Cortex of kidney (tissue), 1 donor: ENCODE measurements around the gene ERBB4.

Experiments
- DNase-seq: peaks from one replicate; lab custom pipeline; 2025; lab: John Stamatoyannopoulos, UW

The ERBB4 gene

GRCh38 chr2:211468877-211469663 is 1069.5 kb downstream of the ERBB4 start:
- no peak for DNase-seq

DNA sequence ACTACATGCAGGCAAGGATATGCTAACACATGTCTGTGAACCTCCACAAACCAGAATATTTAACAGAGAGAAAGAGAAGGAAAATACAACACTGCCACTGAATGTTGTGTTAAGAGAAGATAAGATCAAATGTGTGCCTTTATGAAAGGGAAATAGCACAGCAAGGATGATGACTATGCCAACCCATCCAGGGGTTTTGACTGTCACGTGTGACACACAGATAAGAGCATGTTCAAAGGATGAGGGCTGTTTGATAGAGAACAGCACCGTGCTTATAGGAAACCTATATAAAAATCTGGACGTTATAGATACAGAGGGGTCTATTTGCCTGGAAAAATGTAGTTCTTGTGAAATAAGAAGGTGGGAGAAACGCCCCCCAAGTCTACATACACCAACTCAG is 1070.4 kb downstream of the ERBB4 start:
- DNase-seq: no peak

- DNase-seq: no peak
Measured at GRCh38 chr2:211463397-211463796, 1075.2 kb downstream of the ERBB4 start.

DNA sequence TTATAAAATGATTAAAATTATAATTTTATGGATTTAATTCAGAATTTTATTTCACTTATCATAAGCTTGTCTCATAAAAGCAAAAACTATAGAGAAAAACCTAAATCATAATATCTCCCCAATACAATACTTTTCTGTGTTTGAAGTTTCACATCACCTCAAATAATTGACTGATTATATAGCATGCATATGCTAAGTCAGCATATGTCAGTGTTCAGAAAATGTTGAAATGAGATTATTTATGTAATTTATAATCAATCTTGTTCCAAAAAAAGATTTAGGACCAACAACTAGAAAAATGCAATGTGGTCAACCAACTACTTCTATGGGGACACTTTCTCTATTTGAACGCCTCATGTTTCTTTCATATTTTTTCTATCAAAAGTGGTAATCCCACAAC is 1079.6 kb downstream of the ERBB4 start:
- no peak for DNase-seq

DNA sequence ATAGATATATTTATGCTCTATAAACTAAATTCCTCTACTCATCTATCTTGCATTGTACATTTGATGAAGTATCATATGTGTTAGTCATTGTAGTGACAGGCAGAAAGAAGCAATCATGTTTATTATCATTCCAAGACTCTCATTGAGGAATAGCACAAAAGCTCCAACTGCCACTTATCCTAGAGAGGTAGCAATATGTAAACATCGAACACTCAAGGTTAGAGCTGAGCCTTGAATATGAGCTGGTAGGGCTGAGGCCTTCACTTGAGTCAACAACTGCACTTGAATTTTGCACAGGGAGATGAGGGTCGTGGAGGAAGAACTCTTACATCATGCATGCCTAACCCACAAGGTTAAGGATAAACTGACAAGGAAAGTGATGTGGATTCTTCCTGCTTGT is 1081.3 kb downstream of the ERBB4 start:
- DNase-seq: no peak

GRCh38 chr2:211455216-211455841 is 1083.3 kb downstream of the ERBB4 start:
- DNase-seq: no peak

DNA sequence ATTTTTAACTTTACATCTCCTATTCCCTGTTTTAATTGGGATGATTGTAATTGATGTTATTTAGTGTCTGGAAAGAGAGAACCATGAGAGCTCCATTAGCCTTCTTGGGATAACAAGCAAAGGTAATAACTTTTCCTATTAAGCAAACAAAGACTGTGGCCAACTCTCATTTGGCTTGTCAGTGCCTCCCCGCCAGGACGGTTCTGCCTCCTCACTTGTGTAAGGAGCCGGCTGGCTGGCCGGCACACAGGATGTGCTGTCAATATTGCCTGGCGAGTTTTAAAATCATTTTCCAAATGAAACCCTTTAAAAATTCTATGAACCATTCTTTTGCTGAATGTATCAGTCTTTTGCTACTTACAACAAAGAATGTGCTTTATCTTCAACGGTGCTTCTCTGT is 1083.9 kb downstream of the ERBB4 start:
- no peak for DNase-seq

GRCh38 chr2:211453311-211453887 is 1085.2 kb downstream of the ERBB4 start:
- no peak for DNase-seq

GRCh38 chr2:211451642-211452041 is 1087.0 kb downstream of the ERBB4 start:
- no peak for DNase-seq

GRCh38 chr2:211449819-211450218 is 1088.8 kb downstream of the ERBB4 start:
- DNase-seq: no peak

GRCh38 chr2:211447548-211447947 is 1091.1 kb downstream of the ERBB4 start:
- DNase-seq: no peak

- DNase-seq: no peak
Measured at GRCh38 chr2:211440107-211440506, 1098.5 kb downstream of the ERBB4 start.

GRCh38 chr2:211439011-211439410 is 1099.6 kb downstream of the ERBB4 start:
- no peak for DNase-seq

DNA sequence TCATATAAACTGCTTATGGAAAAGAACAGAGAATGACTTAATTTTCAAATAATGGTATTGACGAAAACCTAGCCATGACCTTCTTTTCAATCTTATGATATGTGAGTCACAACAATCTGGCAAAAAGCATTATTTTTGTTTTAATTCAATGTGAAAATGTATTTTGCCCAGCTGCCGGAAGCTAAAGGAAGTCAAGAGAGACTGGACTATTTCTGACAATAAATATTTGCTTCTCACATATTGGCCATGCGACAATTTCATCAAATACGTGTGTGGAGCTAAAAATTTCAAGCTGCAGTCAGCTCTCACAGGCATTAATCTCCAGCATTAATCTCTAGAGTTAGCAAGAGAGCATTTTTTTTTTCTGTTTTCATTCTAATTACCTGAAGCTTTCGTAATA is 1101.2 kb downstream of the ERBB4 start:
- DNase-seq: no peak

DNA sequence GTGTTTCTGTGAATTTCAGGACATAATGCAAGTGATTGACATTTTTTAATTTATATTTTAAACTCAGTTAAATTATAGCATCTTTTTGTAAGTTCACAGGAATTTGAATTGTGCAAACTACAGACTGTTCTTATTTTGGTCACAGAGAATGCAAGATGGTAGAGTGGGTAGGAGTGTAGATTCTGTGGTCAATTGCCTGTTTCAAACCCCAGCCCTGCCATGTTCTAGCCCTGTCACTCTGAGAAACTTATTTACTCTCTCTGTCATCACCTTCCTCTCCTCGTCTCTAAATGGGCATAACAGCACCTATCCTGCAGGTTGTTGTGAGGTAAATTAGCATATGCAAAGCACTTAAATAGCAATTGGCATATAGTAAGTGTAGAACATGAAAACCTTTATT is 1102.4 kb downstream of the ERBB4 start:
- DNase-seq: no peak

DNA sequence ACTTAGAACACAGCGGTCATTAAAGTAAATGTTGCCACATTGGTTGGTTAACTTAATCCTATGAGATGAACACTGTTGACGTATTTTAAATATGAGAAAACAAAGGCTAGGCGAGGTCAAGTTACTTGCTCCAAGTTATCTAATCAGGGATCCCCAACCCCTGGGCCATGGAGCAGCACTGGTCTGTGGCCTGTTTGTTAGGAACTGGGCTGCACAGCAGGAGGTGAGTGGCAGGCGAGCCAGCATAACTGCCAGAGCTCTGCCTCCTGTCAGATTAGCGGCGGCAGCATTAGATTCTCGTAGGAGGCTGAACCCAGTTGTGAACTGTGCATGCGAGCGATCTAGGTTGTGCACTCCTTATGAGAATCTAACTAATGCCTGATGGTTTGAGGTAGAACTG is 1103.3 kb downstream of the ERBB4 start:
- DNase-seq: no peak

GRCh38 chr2:211434773-211435172 is 1103.8 kb downstream of the ERBB4 start:
- DNase-seq: no peak

DNA sequence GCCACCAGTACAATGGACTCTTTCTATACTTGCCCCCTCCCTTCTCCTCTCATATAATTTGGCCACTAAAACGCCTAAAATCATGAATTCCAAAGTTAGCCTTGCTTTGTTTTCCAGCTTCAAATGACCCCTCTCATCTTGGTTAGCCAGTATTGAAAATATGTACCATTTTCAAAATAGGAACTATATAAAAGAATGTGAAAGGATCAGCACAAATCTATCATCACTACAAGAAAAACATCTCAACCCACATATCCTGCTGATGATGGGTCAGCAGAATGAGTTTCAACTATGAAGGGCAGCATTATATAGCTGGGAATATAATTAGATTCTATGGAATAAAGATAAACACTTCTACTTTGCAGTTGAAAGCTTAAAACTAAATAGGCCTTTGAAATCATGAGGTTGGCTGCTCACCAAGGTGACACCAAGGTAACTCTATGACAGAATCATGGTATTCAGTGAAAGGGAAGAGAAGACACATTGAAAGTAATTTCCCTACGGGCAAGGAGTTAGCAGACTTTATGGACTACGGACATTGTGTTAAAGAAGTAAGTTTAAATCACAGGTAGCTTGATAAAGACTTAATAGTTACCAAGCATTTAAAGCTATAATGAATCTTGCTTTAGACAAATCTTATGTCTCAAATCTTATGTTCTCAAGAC is 1109.2 kb downstream of the ERBB4 start:
- DNase-seq: no peak

DNA sequence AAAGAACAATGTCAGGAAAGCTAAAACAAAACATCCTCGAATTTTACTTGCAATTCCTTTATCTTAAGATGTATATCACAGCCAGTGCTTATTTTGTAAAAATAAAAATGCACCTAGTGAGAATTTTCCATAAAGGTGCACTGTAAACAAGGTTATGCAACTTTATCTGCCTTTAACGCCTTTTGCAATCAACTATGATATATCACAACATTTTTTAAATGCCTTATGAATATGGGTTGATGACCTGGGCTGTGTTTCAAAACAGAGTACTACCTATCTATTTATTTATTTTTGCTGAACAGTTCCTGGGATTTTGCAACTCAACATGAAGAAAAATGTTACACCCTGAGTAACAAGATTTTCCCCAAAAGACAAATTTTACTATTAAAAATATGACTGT is 1112.4 kb downstream of the ERBB4 start:
- DNase-seq: no peak

- DNase-seq: no peak
Measured at GRCh38 chr2:211423018-211423417, 1115.6 kb downstream of the ERBB4 start.

DNA sequence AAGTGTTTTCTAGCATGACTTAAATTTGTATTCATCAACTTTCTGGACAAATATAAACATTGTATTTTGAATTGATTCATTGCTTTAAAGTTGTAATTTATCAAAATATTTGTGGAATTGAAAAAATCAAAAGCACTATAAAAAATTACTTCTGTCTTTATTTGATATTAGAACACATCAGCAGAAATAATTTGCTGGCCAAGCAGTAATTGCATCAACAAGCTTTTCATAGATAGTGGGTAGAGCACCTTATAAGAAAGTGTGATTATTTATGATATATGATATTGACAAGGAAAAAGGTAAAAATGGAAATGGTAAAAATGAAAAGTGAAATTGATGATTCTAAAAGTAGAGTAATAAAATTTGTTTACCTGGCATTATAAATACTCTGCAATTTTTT is 1121.1 kb downstream of the ERBB4 start:
- no peak for DNase-seq

DNA sequence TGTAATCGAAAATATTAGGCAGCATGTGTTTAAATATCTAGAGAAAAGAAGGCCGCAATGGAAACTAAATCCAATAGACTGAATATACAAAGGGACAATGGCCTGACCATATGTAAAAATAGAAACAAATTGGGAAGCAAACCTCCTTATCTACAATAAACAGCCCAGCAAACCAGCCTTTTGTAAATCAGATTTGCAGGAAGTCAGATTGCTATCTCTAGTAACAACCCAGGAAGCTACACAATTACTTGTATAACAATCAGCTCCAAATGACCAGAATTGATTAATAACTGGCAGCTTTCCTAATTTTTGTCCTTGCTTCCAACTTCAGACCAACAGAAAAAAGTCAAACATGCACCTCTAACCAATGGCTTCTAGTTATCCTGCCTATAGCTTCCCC is 1122.2 kb downstream of the ERBB4 start:
- DNase-seq: no peak

GRCh38 chr2:211413746-211414145 is 1124.9 kb downstream of the ERBB4 start:
- DNase-seq: no peak
